GM23338 (cell line): ENCODE data around the gene ABHD10. TPM values are rescaled to one million over a fixed set of nuclear protein-coding genes. Genes with fewer than 3 reads are reported as not detected.

Source experiments
- ATAC-seq: fragments of 200-7000 bp; cut with Tn5 transposase; 3 replicates; pipeline ENCODE4 v1.9.1; 2020
- DNase-seq: peaks from one replicate; pipeline ENCODE4 v3.0.0-alpha.2; 2015; ENCODE audit warnings: low spot score
- H2AFZ ChIP-seq: fragments of 200-600 bp; sonication (generic); 2 replicates; pipeline ENCODE4 v1.8.0; 2016; ENCODE audit warnings: antibody characterized with exemption, mild to moderate bottlenecking, moderate library complexity
- H3F3A ChIP-seq: fragments of 200-600 bp; sonication (generic); replicated peaks from 2 replicates; pipeline ENCODE4 v1.8.0; 2017; ENCODE audit warnings: antibody characterized with exemption, mixed run types, low read depth
- H3K27ac ChIP-seq: fragments of 200-600 bp; sonication (generic); 2 replicates; pipeline ENCODE4 v1.6.1; 2016; ENCODE audit warnings: low read depth
- H3K27me3 ChIP-seq: fragments of 200-600 bp; sonication (generic); 2 replicates; pipeline ENCODE4 v1.8.0; 2016; ENCODE audit warnings: mild to moderate bottlenecking, mixed run types, moderate library complexity; ENCODE audit not compliant: insufficient read depth
- H3K36me3 ChIP-seq: fragments of 200-600 bp; sonication (generic); 2 replicates; pipeline ENCODE4 v1.8.0; 2016; ENCODE audit warnings: mild to moderate bottlenecking; ENCODE audit not compliant: insufficient read depth
- H3K4me1 ChIP-seq: fragments of 200-600 bp; sonication (generic); 2 replicates; pipeline ENCODE4 v1.8.0; 2016; ENCODE audit warnings: mild to moderate bottlenecking, moderate library complexity; ENCODE audit not compliant: insufficient read depth
- H3K4me2 ChIP-seq: fragments of 200-600 bp; sonication (generic); 2 replicates; pipeline ENCODE4 v1.7.1; 2017; ENCODE audit warnings: mixed run types
- H3K4me3 ChIP-seq: fragments of 200-600 bp; sonication (generic); 2 replicates; pipeline ENCODE4 v1.6.1; 2016; ENCODE audit warnings: mixed run types
- H3K79me2 ChIP-seq: fragments of 200-600 bp; sonication (generic); replicated peaks from 2 replicates; pipeline ENCODE4 v1.8.0; 2017; ENCODE audit warnings: mild to moderate bottlenecking; ENCODE audit not compliant: insufficient read depth
- H3K9me2 ChIP-seq: fragments of 200-600 bp; sonication (generic); 2 replicates; pipeline ENCODE4 v1.8.0; 2017; ENCODE audit not compliant: insufficient read depth
- H4K20me1 ChIP-seq: fragments of 200-600 bp; sonication (generic); replicated peaks from 2 replicates; pipeline ENCODE4 v1.8.0; 2017; ENCODE audit warnings: mild to moderate bottlenecking; ENCODE audit not compliant: insufficient read depth
- H3K27ac Mint-ChIP-seq: 2 replicates; pipeline ENCODE4 v1.8.0; 2020; ENCODE audit warnings: inconsistent platforms, mild to moderate bottlenecking, moderate library complexity, mixed read lengths
- H3K27me3 Mint-ChIP-seq: 3 replicates; pipeline ENCODE4 v1.8.0; 2022; ENCODE audit warnings: low read depth, mild to moderate bottlenecking, moderate library complexity, mixed read lengths, inconsistent platforms; ENCODE audit not compliant: insufficient read depth, poor library complexity
- H3K36me3 Mint-ChIP-seq: 3 replicates; pipeline ENCODE4 v1.8.0; 2021; ENCODE audit warnings: low read depth, mild to moderate bottlenecking, inconsistent platforms, moderate library complexity, mixed read lengths
- H3K4me1 Mint-ChIP-seq: 3 replicates; pipeline ENCODE4 v1.8.0; 2020; ENCODE audit warnings: mild to moderate bottlenecking, inconsistent platforms, mixed read lengths
- H3K4me3 Mint-ChIP-seq: 3 replicates; pipeline ENCODE4 v1.8.0; 2021; ENCODE audit warnings: moderate library complexity, mild to moderate bottlenecking, inconsistent platforms, mixed read lengths
- H3K9me3 Mint-ChIP-seq: 3 replicates; pipeline ENCODE4 v1.8.0; 2020; ENCODE audit warnings: moderate library complexity, mild to moderate bottlenecking, inconsistent platforms, mixed read lengths
- EZH2 ChIP-seq: fragments of 200-600 bp; sonication (generic); IDR thresholded peaks from one replicate; pipeline ENCODE4 v1.8.0; 2017; ENCODE audit warnings: antibody characterized with exemption, mild to moderate bottlenecking, low read depth; ENCODE audit not compliant: unreplicated experiment
- EZH2phosphoT487 ChIP-seq: fragments of 200-600 bp; sonication (generic); IDR thresholded peaks from one replicate; pipeline ENCODE4 v1.8.1; 2018; ENCODE audit warnings: antibody characterized with exemption; ENCODE audit not compliant: unreplicated experiment
- NANOG ChIP-seq: IDR thresholded peaks from 2 replicates; pipeline ENCODE4 v1.6.1; 2016; ENCODE audit warnings: antibody characterized with exemption, borderline replicate concordance
- REST ChIP-seq: IDR thresholded peaks from one replicate; pipeline ENCODE4 v1.6.1; 2018; ENCODE audit warnings: antibody characterized with exemption; ENCODE audit not compliant: unreplicated experiment
- ZNF114 ChIP-seq: fragments of 250-450 bp; sonication (Bioruptor Pico); IDR thresholded peaks from 2 replicates; pipeline ENCODE4 v1.5.0; 2020; ENCODE audit warnings: mild to moderate bottlenecking, moderate library complexity
- ZNF462 ChIP-seq: fragments of 250-450 bp; sonication (Bioruptor Pico); IDR thresholded peaks from 2 replicates; pipeline ENCODE4 v1.5.0; 2020; ENCODE audit warnings: mild to moderate bottlenecking, moderate library complexity
- polyA plus RNA-seq: library from polyadenylated mRNA; unstranded; fragments of >200 nt; fragmentation: Nextera tagmentation; extraction: Ambion mirVana; gene quantifications from 2 replicates; pipeline ENCODE4 v1.2.1, GENCODE V29; 2016
- total RNA-seq: library from RNA; depleted of rRNA; stranded (reverse); fragments of >200 nt; shearing (Covaris generic); gene quantifications from 2 replicates; pipeline ENCODE4 v1.2.3, GENCODE V29; 2014

Gene ABHD10
- total and polyA plus RNA-seq, 2 experiments from 2014 or later, result 16.9 to 28.0 TPM

- TF ChIP-seq ZNF462 (CRISPR knock-in tag), result no peak
These were observed 40.9 kb downstream of the ABHD10 start (continued) for GRCh38 chr3:112019716-112020115.

GRCh38 chr3:112020674-112021085 lies 41.9 kb downstream of the ABHD10 start:
- Mint-ChIP-seq H3K27me3 (no peaks in the 10 kb centered on the region), H3K4me1 (peaks cover 2% of the 10 kb centered on the region; the same call in 2 of the 3 replicates), H3K4me3 (no peak overlapping the region), H3K9me3 (peaks cover 5% of the 10 kb centered on the region), H3K27ac (no peak overlapping the region), H3K36me3 (peaks cover 3% of the 10 kb centered on the region; the same call in 1 of the 3 replicates)
- H3F3A ChIP-seq, result no peaks in the 10 kb centered on the region
- no peak overlapping the region for H3K27ac ChIP-seq
- H3K79me2 ChIP-seq, result no peaks in the 10 kb centered on the region
- no peaks in the 10 kb centered on the region for H3K4me1 ChIP-seq
- no peaks in the 10 kb centered on the region for H4K20me1 ChIP-seq
- H3K4me3 ChIP-seq, result no peak overlapping the region
- ATAC-seq (no peak), DNase-seq (no peak)
- H3K27me3 ChIP-seq, result no peaks in the 10 kb centered on the region
- H3K9me2 ChIP-seq, result no peaks in the 10 kb centered on the region
- H2AFZ ChIP-seq, result no peak overlapping the region
- no peak overlapping the region for H3K4me2 ChIP-seq
- no peaks in the 10 kb centered on the region for H3K36me3 ChIP-seq
- TF ChIP-seq EZH2, result no peak
- TF ChIP-seq ZNF114 (CRISPR knock-in tag), result no peak
- TF ChIP-seq REST, result no peak
- TF ChIP-seq NANOG, result no peak
- TF ChIP-seq EZH2phosphoT487, result no peak
- TF ChIP-seq ZNF462 (CRISPR knock-in tag), result no peak
